ENCODE data around the gene FOXK2. TPM values are rescaled to one million over a fixed set of nuclear protein-coding genes. Genes with fewer than 3 reads are reported as not detected.
"Not testable (repeated sequence)": the region's sequence is repeated elsewhere in the genome, so short reads cannot be mapped to it uniquely, and the experiment has no call there.

The FOXK2 gene
- polyA plus RNA-seq, 3 donors, result 35.2 to 37.9 (median 36.0) TPM

GRCh38 chr17:82494236-82495055 is 25.1 kb upstream of the FOXK2 start:
- DNase-seq (ENCODE audit: low read depth in 3 of 3, low spot score in 2 of 3), result peak; percentile 53 to 86 (median 60)

GRCh38 chr17:82495844-82496528 is 23.5 kb upstream of the FOXK2 start:
- DNase-seq (ENCODE audit: low read depth in 3 of 3, low spot score in 2 of 3), result no peak

GRCh38 chr17:82496529-82497434 is 22.8 kb upstream of the FOXK2 start:
- DNase-seq (ENCODE audit: low read depth in 3 of 3, low spot score in 2 of 3), result peak; percentile 72 to 89 (median 83)

- peak in 1 of 3 donors; percentile 18 for DNase-seq (ENCODE audit: low read depth in 3 of 3, low spot score in 2 of 3)
These were observed 21.8 kb upstream of the FOXK2 start for GRCh38 chr17:82497483-82498405.

- no peak for DNase-seq (ENCODE audit: low read depth in 3 of 3, low spot score in 2 of 3)
These were observed 17.3 kb upstream of the FOXK2 start for GRCh38 chr17:82502207-82502606.

GRCh38 chr17:82503094-82503727 is 16.3 kb upstream of the FOXK2 start:
- no peak for DNase-seq (ENCODE audit: low read depth in 3 of 3, low spot score in 2 of 3)

GRCh38 chr17:82503728-82504308 is 15.7 kb upstream of the FOXK2 start:
- no peak for DNase-seq (ENCODE audit: low read depth in 3 of 3, low spot score in 2 of 3)

GRCh38 chr17:82505296-82505695 is 14.2 kb upstream of the FOXK2 start:
- DNase-seq (ENCODE audit: low read depth in 3 of 3, low spot score in 2 of 3), result no peak

GRCh38 chr17:82506402-82506801 is 13.1 kb upstream of the FOXK2 start:
- not testable (repeated sequence) for DNase-seq (ENCODE audit: low read depth in 3 of 3, low spot score in 2 of 3)

- no peak for DNase-seq (ENCODE audit: low read depth in 3 of 3, low spot score in 2 of 3)
These were observed 11.8 kb upstream of the FOXK2 start for GRCh38 chr17:82507631-82508175.

- DNase-seq (ENCODE audit: low read depth in 3 of 3, low spot score in 2 of 3), result not testable (repeated sequence)
These were observed 7.9 kb upstream of the FOXK2 start for GRCh38 chr17:82511642-82512041.

- DNase-seq (ENCODE audit: low read depth in 3 of 3, low spot score in 2 of 3), result not testable (repeated sequence)
These were observed 5.7 kb upstream of the FOXK2 start for GRCh38 chr17:82513864-82514263.

- DNase-seq (ENCODE audit: low read depth in 3 of 3, low spot score in 2 of 3), result no peak
These were observed 2.2 kb upstream of the FOXK2 start for GRCh38 chr17:82517230-82517865.

GRCh38 chr17:82519971-82520903 is 705 bp downstream of the FOXK2 start:
- DNase-seq (ENCODE audit: low read depth in 3 of 3, low spot score in 2 of 3), result no peak

- no peak for DNase-seq (ENCODE audit: low read depth in 3 of 3, low spot score in 2 of 3)
These were observed 5.0 kb downstream of the FOXK2 start for GRCh38 chr17:82524540-82524939.

- no peak for DNase-seq (ENCODE audit: low read depth in 3 of 3, low spot score in 2 of 3)
These were observed 6.2 kb downstream of the FOXK2 start for GRCh38 chr17:82525712-82526111.

GRCh38 chr17:82527898-82528297 is 8.4 kb downstream of the FOXK2 start:
- DNase-seq (ENCODE audit: low read depth in 3 of 3, low spot score in 2 of 3), result no peak
